Limb (tissue), 2 donors: ENCODE measurements around the gene TAC3.
"Not testable (repeated sequence)": the region's sequence is repeated elsewhere in the genome, so short reads cannot be mapped to it uniquely, and the experiment has no call there.

Source experiments
- DNase-seq, 2 donors: peaks; one replicate each; pipeline ENCODE4 v3.0.0-alpha.2; 2016; ENCODE audit errors: extremely low spot score in 2 of 2

The TAC3 gene

GRCh38 chr12:57037264-57037663 lies 20.9 kb upstream of the TAC3 start:
- DNase-seq = no peak

GRCh38 chr12:57033431-57033830 lies 17.1 kb upstream of the TAC3 start:
- DNase-seq = no peak

GRCh38 chr12:57031789-57032188 lies 15.5 kb upstream of the TAC3 start:
- DNase-seq = no peak

GRCh38 chr12:57031138-57031725 lies 14.9 kb upstream of the TAC3 start:
- no peak for DNase-seq

GRCh38 chr12:57029457-57029856 lies 13.1 kb upstream of the TAC3 start:
- DNase-seq = no peak

- no peak for DNase-seq
Measured at GRCh38 chr12:57027805-57028153, 11.4 kb upstream of the TAC3 start.

DNA sequence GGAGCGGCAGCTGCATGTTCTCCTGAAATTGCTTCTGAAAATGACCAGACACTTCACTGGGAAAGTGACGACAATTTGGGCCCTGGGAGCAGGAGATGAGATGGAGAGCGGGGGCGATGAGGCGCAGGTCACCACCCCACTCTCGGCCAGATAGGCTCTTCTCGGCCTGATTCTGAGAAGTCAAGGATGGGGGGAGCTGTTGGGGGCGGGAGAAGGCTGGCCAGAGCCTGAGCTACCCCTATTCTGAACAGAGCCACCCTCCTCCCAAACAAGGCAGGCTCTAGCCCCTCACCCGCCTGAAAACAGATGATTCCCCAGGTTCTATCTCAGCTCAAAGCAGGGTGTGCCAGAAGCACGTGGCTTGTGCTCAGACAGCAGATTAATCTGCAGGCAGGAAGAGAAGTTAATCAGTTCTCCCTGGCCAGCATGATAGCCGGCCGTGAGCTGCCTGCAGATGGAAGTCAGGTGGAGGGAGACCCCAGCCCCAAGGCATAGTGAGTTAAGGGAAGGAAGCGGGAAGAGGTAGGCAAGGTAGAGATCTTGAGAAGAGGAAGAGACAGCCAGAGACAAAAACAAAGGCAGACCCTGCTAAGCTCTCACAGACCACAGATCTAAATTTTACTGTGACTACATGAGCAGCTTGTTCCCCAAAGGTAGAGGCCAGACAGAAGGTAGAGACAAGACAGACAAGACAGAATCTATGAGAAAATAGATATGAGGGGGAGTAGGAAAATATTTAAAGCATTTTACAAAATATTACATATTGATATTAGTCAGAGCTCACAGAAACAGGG lies 10.9 kb upstream of the TAC3 start:
- no peak for DNase-seq

DNA sequence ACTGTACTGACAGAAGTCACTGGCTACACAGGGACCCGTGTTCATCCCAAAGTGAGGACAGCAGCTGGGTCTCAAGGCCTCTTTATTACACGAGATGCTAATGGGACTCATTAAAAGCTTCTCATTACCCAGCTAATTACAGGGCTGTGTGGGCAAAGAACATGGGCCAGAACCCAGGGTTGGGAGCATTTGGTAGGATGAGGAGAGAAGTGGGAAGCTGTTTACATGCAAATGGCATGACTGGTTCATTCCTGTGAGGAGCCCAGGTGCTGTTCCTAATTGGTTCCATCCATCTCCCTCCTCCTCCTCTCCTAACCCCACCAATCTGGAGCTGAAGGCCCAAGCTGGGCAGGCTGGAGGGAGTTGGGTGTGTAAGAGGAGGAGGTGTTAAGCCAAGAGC lies 8.9 kb upstream of the TAC3 start:
- no peak for DNase-seq

- DNase-seq = not testable (repeated sequence)
Measured at GRCh38 chr12:57022324-57022723, 6.0 kb upstream of the TAC3 start.

DNA sequence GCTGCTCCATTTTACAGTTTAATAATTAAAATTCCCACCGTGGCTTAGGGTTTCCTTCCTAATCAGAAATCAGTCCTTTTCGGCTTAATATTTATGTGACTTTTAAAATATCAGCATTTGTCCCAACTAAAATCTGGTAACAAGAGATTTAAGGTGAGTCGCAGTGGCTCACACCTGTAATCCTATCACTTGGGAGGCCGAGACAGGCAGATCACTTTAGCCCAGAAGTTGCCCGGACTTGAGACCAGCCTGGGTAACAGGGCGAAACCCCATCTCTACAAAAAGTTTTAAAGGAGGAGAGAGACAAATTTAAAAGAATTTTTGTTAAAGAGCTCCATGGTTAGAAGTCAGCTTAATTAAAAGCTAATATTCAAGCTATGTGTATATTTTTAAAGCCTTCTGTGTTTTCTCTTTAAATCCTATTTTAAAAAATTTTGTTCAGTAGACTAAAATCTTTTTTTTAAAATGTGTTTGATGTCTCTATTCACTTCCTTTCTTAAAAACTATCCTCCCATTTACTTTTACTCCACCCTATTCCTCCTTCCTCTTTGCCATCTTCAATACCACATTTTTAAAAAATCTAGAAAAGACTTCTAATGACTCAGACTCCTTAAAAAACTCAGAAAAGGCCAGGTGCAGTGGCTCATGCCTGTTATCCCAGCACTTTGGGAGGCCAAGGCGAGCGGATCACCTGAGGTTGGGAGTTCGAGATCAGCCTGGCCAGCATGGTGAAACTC lies 3.8 kb upstream of the TAC3 start:
- DNase-seq = no peak

- no peak for DNase-seq
Measured at GRCh38 chr12:57018906-57019305, 2.6 kb upstream of the TAC3 start.

GRCh38 chr12:57018353-57018752 lies 2.0 kb upstream of the TAC3 start:
- not testable (repeated sequence) for DNase-seq

GRCh38 chr12:57012600-57013465 lies 3.5 kb downstream of the TAC3 start:
- no peak for DNase-seq

GRCh38 chr12:57011438-57012424 lies 4.6 kb downstream of the TAC3 start:
- DNase-seq = no peak

DNA sequence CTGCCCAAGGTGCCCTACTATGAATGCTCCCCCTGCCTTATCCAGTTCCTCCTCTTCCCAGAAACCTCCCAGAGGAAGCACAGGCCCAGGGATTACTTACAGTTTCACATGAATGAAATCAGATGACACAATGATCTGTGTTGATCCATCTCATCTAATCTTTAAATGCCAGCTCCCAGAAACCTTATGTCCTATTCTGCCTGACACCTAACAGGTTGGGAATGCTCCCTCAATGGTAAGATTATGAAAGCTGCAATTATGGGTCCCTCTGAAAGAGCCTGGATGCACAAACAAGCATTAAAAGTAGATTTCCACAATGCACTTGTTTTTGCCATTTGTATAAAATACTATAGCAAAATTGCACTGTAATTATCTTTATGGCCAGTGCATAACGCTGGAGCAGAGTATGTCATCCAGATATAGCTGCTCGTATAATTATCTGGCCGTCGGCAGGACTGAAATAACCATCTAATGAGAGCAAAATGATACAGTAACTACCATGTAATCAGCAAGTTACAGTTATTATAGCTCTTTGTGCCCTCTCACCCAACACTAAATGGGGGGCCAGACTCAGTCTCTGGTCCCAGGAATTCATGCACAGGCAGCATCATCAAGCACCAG lies 5.6 kb downstream of the TAC3 start:
- no peak for DNase-seq

DNA sequence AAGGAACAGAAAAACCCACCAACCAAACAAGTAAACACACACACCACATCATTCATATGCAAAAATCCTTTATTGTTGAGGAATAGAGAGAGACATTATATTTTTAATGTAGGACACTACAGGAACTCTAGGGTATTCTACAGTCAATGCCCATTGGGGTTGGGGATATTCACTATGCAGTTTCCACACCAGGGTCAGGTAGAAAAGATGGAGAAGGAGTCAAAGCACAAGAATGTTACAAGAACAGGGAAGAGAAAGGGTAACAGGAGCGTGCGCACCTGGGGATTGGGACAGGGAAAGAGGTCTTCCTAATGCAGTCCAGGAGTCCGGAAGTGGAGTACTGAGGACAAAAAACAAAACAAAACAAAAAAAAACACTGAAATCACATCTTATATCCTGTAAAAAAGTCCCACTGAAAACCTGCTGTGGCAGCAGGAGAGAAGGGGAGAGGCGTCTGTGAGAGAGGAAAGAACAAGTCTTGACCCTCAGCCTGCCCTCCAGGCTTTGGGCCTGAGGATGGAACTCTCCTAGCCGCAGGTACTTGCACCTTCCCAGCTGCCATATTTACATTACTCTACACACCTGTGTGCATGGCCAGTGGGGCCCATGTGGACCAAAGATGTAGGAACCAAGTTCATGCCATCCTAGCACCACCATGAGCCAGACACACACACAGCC lies 6.2 kb downstream of the TAC3 start:
- no peak for DNase-seq

DNA sequence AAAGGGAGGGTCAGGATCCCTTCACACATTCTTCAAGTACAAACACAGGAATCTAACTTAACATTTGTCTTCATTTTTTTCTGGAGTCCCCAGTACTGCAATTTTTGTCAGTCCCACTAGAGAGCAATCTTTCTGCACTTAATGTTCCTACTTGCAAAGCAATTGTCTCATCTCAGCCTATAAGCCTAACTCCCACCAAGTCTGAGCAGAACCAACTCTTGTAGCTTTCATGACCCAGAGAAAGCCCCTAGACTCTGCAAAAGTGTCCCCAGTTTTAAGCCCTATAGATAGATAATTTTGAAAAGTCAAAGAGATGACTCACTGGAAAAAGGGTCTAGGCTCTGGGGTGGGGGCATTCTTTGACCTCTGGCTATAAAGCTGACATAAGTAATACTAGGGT lies 8.2 kb downstream of the TAC3 start:
- peak in 1 of 2 donors; percentile 67 for DNase-seq

GRCh38 chr12:57006809-57007475 lies 9.4 kb downstream of the TAC3 start:
- DNase-seq = no peak
